ENCODE data around the gene NDST3. TPM values are rescaled to one million over a fixed set of nuclear protein-coding genes. Genes with fewer than 3 reads are reported as not detected.
A peak's percentile ranks its signal among the peaks of the same experiment; 100 is the strongest.

NDST3 gene
- total and polyA plus RNA-seq, 2 of the 13 experiments (the other 11 are each of a cell fraction or from before 2014, with no cell fraction given) = not detected

GRCh38 chr4:118036336-118036735 lies 2.0 kb downstream of the NDST3 start:
- intact Hi-C loops (cut with micrococcal nuclease; ENCODE audit: unreplicated experiment) (no loop called here), in situ Hi-C loops (cut with HindIII; ENCODE audit: extremely low pct_ligation_motif_present, low pct_unique_long_range_greater_than_20kb) (no loop called here)
- H2AFZ ChIP-seq (ENCODE audit: low read length) = no peak overlapping the region
- DNase-seq (ENCODE audit: low spot score) = no peak
- no peaks in the 10 kb centered on the region for H3K36me3 ChIP-seq (replicated peaks in 1 of 2; ENCODE audit: control insufficient read depth in 1 of 2, insufficient read depth in 2 of 2, low read length in 2 of 2)
- FAIRE-seq = no peak
- no peak overlapping the region for H3K9ac ChIP-seq (ENCODE audit: insufficient read depth, low read depth, low read length)
- no peak overlapping the region for H3K4me2 ChIP-seq (ENCODE audit: low read depth, low read length)
- no peak overlapping the region for H3K4me3 ChIP-seq (replicated peaks in 1 of 3; ENCODE audit: insufficient read depth in 1 of 3, low read depth in 2 of 3, low read length in 3 of 3)
- peaks cover 1 to 19% of the 10 kb centered on the region in 2 experiments; a peak in 2 of 5 replicates for H3K27me3 ChIP-seq (ENCODE audit: control insufficient read depth in 1 of 2, insufficient read depth in 2 of 2, low read length in 2 of 2)
- 4% methylated on average over 2 of the region's 2 CpGs for WGBS (ENCODE audit: low lambda C conversion rate)
- H3K79me2 ChIP-seq (ENCODE audit: insufficient read depth, low read length) = no peaks in the 10 kb centered on the region
- CTCF ChIA-PET (ENCODE audit: low intra/inter-chr PET ratio, low total read pairs) = no interaction called here
- ATAC-seq = no peak
- H3K9me3 ChIP-seq (ENCODE audit: low read length) = no peaks in the 10 kb centered on the region
- no peaks in the 10 kb centered on the region for H3K4me1 ChIP-seq (ENCODE audit: insufficient read depth, low read length)
- H3K27ac ChIP-seq (ENCODE audit: extremely low read length, insufficient read depth, low read length) = no peak overlapping the region
- POLR2A ChIA-PET = no interaction called here
- H4K20me1 ChIP-seq (ENCODE audit: insufficient read depth, low read length) = no peaks in the 10 kb centered on the region
- no TSS peak for BruUV-seq (replicated peaks)
- no peak for TF ChIP-seq ZNF883 (CRISPR knock-in tag; IDR thresholded peaks at IDR 0.05; ENCODE audit: not compliant biosample characterization)
- TF ChIP-seq MAFK (conservative IDR thresholded peaks at IDR 0.05 in 1 of 2, IDR thresholded peaks at IDR 0.05 in 1 of 2; ENCODE audit: low read length in 2 of 2) = no peak
- TF ChIP-seq SRSF9 (IDR thresholded peaks at IDR 0.05; ENCODE audit: borderline replicate concordance, insufficient read depth, low read depth, low read length, poor library complexity, severe bottlenecking) = no peak
- TF ChIP-seq MIER2 (CRISPR knock-in tag; IDR thresholded peaks at IDR 0.05) = no peak
- no peak for TF ChIP-seq GTF2F1 (IDR thresholded peaks at IDR 0.05; ENCODE audit: low read length)

GRCh38 chr4:118037955-118038354 lies 3.7 kb downstream of the NDST3 start:
- no peak for ATAC-seq
- intact Hi-C loops (cut with micrococcal nuclease; ENCODE audit: unreplicated experiment) = no loop called here
- Histone ChIP-seq H2AFZ (ENCODE audit: low read length) (no peak overlapping the region), H3K4me2 (ENCODE audit: low read depth, low read length) (no peak overlapping the region), H3K9ac (ENCODE audit: insufficient read depth, low read depth, low read length) (no peak overlapping the region), H3K36me3 (replicated peaks in 1 of 2; ENCODE audit: control insufficient read depth in 1 of 2, insufficient read depth in 2 of 2, low read length in 2 of 2) (no peaks in the 10 kb centered on the region), H3K27ac (ENCODE audit: extremely low read length, insufficient read depth, low read length) (no peak overlapping the region), H3K9me3 (ENCODE audit: low read length) (no peaks in the 10 kb centered on the region), H4K20me1 (ENCODE audit: insufficient read depth, low read length) (no peaks in the 10 kb centered on the region), H3K4me3 (replicated peaks in 1 of 3; ENCODE audit: insufficient read depth in 1 of 3, low read depth in 2 of 3, low read length in 3 of 3) (no peak overlapping the region), H3K4me1 (ENCODE audit: insufficient read depth, low read length) (no peaks in the 10 kb centered on the region), H3K27me3 (ENCODE audit: control insufficient read depth in 1 of 2, insufficient read depth in 2 of 2, low read length in 2 of 2) (peaks cover 1 to 13% of the 10 kb centered on the region in 2 experiments; a peak in 2 of 5 replicates), H3K79me2 (ENCODE audit: insufficient read depth, low read length) (no peaks in the 10 kb centered on the region)
- ChIA-PET CTCF (ENCODE audit: low intra/inter-chr PET ratio, low total read pairs) (no interaction called here), POLR2A (no interaction called here)
- DNase-seq (ENCODE audit: low spot score) = no peak
- WGBS (ENCODE audit: low lambda C conversion rate) = 0% methylated on average over 1 of the region's 1 CpG
- FAIRE-seq = no peak
- BruUV-seq (replicated peaks) = no TSS peak
- in situ Hi-C loops (cut with HindIII; ENCODE audit: extremely low pct_ligation_motif_present, low pct_unique_long_range_greater_than_20kb) = no loop called here
- no peak for TF ChIP-seq HDAC1 (CRISPR knock-in tag; IDR thresholded peaks at IDR 0.05)
- TF ChIP-seq KLF11 (CRISPR knock-in tag; IDR thresholded peaks at IDR 0.05) = no peak
- no peak for TF ChIP-seq NFE2L2 (IDR thresholded peaks at IDR 0.05; ENCODE audit: low read length)
- no peak for TF ChIP-seq JUND (CRISPR knock-in tag; IDR thresholded peaks at IDR 0.05)
- TF ChIP-seq ZNF251 (CRISPR knock-in tag; IDR thresholded peaks at IDR 0.05) = no peak
- peak; percentile 57 for TF ChIP-seq MAFF (IDR thresholded peaks at IDR 0.05; ENCODE audit: low read depth, low read length)
- no peak for TF ChIP-seq ZNF782 (CRISPR knock-in tag; IDR thresholded peaks at IDR 0.05; ENCODE audit: borderline replicate concordance)
- no peak for TF ChIP-seq ZKSCAN5 (CRISPR knock-in tag; IDR thresholded peaks at IDR 0.05)
- TF ChIP-seq ZNF136 (CRISPR knock-in tag; IDR thresholded peaks at IDR 0.05; ENCODE audit: low read depth) = no peak
- TF ChIP-seq MIER2 (CRISPR knock-in tag; IDR thresholded peaks at IDR 0.05) = no peak
- no peak for TF ChIP-seq ZNF773 (CRISPR knock-in tag; IDR thresholded peaks at IDR 0.05; ENCODE audit: borderline replicate concordance)
- TF ChIP-seq ZNF276 (CRISPR knock-in tag; IDR thresholded peaks at IDR 0.05; ENCODE audit: low read depth) = no peak
- TF ChIP-seq ZNF547 (CRISPR knock-in tag; IDR thresholded peaks at IDR 0.05) = no peak
